ENCODE data around the gene RPL9.

DNA sequence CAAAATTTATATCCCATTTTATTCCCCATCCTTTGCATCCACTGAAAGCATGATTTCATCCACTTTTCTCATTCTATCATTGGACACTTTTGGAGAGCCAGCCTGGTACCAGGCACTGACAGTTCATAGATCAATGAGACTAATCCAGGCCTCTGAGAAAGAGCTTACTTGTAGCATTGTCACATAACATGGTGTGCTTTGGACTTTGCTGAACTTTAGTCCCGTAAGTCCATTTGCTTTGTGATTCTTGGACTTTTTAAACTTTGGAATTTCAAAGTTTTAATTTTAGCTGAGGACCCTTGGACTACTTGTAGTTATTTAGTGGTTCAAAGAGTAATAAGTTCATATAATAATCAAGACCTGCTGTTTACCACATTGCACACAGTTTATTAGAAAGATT lies 11.7 kb upstream of the RPL9 start:
- TF ChIP-seq, protein P1, sequence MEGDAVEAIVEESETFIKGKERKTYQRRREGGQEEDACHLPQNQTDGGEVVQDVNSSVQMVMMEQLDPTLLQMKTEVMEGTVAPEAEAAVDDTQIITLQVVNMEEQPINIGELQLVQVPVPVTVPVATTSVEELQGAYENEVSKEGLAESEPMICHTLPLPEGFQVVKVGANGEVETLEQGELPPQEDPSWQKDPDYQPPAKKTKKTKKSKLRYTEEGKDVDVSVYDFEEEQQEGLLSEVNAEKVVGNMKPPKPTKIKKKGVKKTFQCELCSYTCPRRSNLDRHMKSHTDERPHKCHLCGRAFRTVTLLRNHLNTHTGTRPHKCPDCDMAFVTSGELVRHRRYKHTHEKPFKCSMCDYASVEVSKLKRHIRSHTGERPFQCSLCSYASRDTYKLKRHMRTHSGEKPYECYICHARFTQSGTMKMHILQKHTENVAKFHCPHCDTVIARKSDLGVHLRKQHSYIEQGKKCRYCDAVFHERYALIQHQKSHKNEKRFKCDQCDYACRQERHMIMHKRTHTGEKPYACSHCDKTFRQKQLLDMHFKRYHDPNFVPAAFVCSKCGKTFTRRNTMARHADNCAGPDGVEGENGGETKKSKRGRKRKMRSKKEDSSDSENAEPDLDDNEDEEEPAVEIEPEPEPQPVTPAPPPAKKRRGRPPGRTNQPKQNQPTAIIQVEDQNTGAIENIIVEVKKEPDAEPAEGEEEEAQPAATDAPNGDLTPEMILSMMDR (IDR thresholded peaks at IDR 0.05) = no peak
- TF ChIP-seq POLR2A (IDR thresholded peaks at IDR 0.05) = no peak

Data from esophagus squamous epithelium (tissue), 4 donors.